GM12878 (cell line): ENCODE measurements around the gene IRF8. TPM values are rescaled to one million over a fixed set of nuclear protein-coding genes. Genes with fewer than 3 reads are reported as not detected.

Experiments used
- ATF7 ChIP-seq: fragments of 450-650 bp; IDR thresholded peaks from 2 replicates; pipeline ENCODE4 v1.6.1; 2016; ENCODE audit warnings: low read depth, mild to moderate bottlenecking
- BMI1 ChIP-seq: fragments of 450-650 bp; IDR thresholded peaks from 2 replicates; pipeline ENCODE4 v1.6.1; 2016; ENCODE audit warnings: mild to moderate bottlenecking, moderate library complexity, borderline replicate concordance
- E2F8 ChIP-seq: fragments of 450-650 bp; IDR thresholded peaks from 2 replicates; pipeline ENCODE4 v1.6.1; 2018; ENCODE audit warnings: mild to moderate bottlenecking, low read depth, moderate library complexity; ENCODE audit not compliant: partially characterized antibody
- EP300 ChIP-seq, 2 experiments: fragments of 150-350 bp in 1 of 2; IDR thresholded peaks; 2 replicates each; pipeline ENCODE4 v1.6.1; 2011 to 2012; ENCODE audit warnings: low read depth in 2 of 2, low read length in 2 of 2, borderline replicate concordance in 1 of 2, improper control_type of control experiment in 1 of 2, inconsistent platforms in 1 of 2; ENCODE audit not compliant: control insufficient read depth in 1 of 2
- HDGF ChIP-seq: fragments of 450-650 bp; IDR thresholded peaks from 2 replicates; pipeline ENCODE4 v1.6.1; 2016; ENCODE audit warnings: antibody characterized with exemption
- JUNB ChIP-seq: IDR thresholded peaks from 2 replicates; pipeline ENCODE4 v1.6.1; 2016; ENCODE audit warnings: antibody characterized with exemption, mild to moderate bottlenecking
- KLF5 ChIP-seq: fragments of 450-650 bp; IDR thresholded peaks from 2 replicates; pipeline ENCODE4 v1.6.1; 2014; ENCODE audit warnings: mild to moderate bottlenecking; ENCODE audit not compliant: partially characterized antibody
- NFIC ChIP-seq: IDR thresholded peaks from 2 replicates; pipeline ENCODE4 v1.6.1; 2012; ENCODE audit warnings: low read depth, mild to moderate bottlenecking, inconsistent platforms, low read length, moderate library complexity
- NFYA ChIP-seq: IDR thresholded peaks from 2 replicates; pipeline ENCODE4 v1.6.1; 2011; ENCODE audit warnings: low read depth, mild to moderate bottlenecking, low read length, improper control_type of control experiment, borderline replicate concordance
- NFYB ChIP-seq: IDR thresholded peaks from 2 replicates; pipeline ENCODE4 v1.6.1; 2011; ENCODE audit warnings: low read depth, mild to moderate bottlenecking, low read length, improper control_type of control experiment, moderate library complexity; ENCODE audit not compliant: insufficient read depth
- POLR2AphosphoS2 ChIP-seq: IDR thresholded peaks from 2 replicates; pipeline ENCODE4 v1.6.1; 2011; ENCODE audit warnings: low read depth, mild to moderate bottlenecking, low read length, improper control_type of control experiment, moderate library complexity
- SIN3A ChIP-seq: IDR thresholded peaks from 2 replicates; pipeline ENCODE4 v1.6.1; 2012; ENCODE audit warnings: low read depth, low read length, improper control_type of control experiment
- ZBED1 ChIP-seq: IDR thresholded peaks from 2 replicates; pipeline ENCODE4 v1.6.1; 2016; ENCODE audit warnings: borderline replicate concordance
- ZNF207 ChIP-seq: fragments of 450-650 bp; IDR thresholded peaks from 2 replicates; pipeline ENCODE4 v1.6.1; 2014; ENCODE audit warnings: antibody characterized with exemption, mild to moderate bottlenecking, borderline replicate concordance
- polyA plus RNA-seq, 11 experiments: library from polyadenylated mRNA; depleted of rRNA in 4 of 11; unstranded in 6 of 11; stranded (reverse) in 5 of 11; fragments of >200 nt; fragmentation: Nextera tagmentation in 4 of 11; fragmentation: Illumina TruSeq in 1 of 11; extraction: Ambion mirVana in 4 of 11; extraction: Trizol in 1 of 11; gene quantifications; 1 replicate in 1 of 11; 2 replicates in 10 of 11; pipeline versions ENCODE4 v1.2.1 to v1.2.3, GENCODE V29; 2011 to 2016; ENCODE audit warnings: inconsistent platforms in 2 of 11, missing spikeins in 2 of 11, low read depth in 1 of 11
- total RNA-seq, 4 experiments: library from RNA; depleted of rRNA in 3 of 4; stranded (reverse); fragments of >200 nt in 3 of 4; fragmentation: Illumina TruSeq in 1 of 4; extraction: Trizol in 1 of 4; gene quantifications; 2 replicates each; pipeline versions ENCODE4 v1.2.1 to v1.2.3, GENCODE V29; 2013 to 2021
- TF ChIP-seq, protein P1 (sequence below): fragments of 150-350 bp; IDR thresholded peaks from 2 replicates; pipeline ENCODE4 v1.6.1; 2014; ENCODE audit warnings: mild to moderate bottlenecking, low read depth, low read length
- TF ChIP-seq, protein P2 (sequence below): IDR thresholded peaks from 2 replicates; pipeline ENCODE4 v1.6.1; 2011; ENCODE audit warnings: low read depth, mild to moderate bottlenecking, low read length, moderate library complexity, borderline replicate concordance; ENCODE audit errors: extremely low read depth
- TF ChIP-seq, protein P3 (sequence below): fragments of 450-650 bp; IDR thresholded peaks from 2 replicates; pipeline ENCODE4 v1.6.1; 2016; ENCODE audit warnings: mild to moderate bottlenecking, moderate library complexity, borderline replicate concordance
- TF ChIP-seq, protein P4 (sequence below): IDR thresholded peaks from 2 replicates; pipeline ENCODE4 v1.6.1; 2012; ENCODE audit warnings: low read depth, low read length, improper control_type of control experiment

Gene IRF8
- total and polyA plus RNA-seq, 10 of the 15 experiments (the other 5 are each of a cell fraction or from before 2014, with no cell fraction given): 17.1 to 237 (median 172) TPM

DNA sequence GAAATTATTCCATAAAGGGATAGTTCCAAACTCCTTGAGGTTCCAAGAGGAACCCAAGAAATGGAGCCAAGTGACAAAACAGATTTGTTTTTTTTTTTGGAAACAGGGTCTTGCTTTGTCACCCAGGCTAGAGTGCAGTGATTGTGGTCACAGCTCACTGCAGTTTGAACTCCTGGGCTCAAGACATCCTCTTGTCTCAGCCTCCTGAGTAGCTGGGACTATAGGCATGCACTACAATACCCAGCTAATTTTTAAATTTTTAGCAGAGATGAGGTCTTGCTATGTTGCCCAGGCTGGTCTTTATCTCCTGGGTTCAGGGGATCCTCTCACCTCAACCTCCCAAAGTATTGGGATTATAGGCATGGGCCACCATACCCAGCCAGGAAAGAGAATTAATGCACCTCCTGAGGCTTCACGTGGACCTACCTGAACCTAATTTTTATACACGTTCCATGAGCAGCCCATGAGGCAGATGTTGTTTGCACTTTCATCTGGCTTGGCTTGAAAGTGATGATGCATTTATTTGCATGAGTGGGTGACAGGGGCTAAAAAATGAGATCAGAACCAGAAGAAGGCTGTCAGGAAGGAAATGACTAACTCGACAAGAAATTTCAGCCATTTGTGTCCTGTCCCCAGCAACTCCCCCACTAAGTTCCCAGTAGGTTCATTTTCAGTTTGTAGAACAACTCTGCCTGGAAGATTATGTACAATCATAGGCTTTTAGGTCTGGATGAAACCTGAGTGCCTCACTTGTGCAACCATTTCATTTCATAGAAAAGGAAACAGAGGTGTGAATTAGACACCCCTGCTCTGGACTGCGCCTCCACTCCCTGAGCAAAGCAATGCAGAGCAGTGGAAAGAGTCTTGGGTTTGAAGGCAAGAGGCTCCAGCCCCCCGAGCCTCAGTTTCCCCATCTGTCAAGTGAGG lies 10.3 kb upstream of the IRF8 start (continued):
- peak; percentile 95 for TF ChIP-seq JUNB
- peak; percentile 56; the same call in 1 of the 2 replicates for TF ChIP-seq BMI1
- TF ChIP-seq, protein P1, sequence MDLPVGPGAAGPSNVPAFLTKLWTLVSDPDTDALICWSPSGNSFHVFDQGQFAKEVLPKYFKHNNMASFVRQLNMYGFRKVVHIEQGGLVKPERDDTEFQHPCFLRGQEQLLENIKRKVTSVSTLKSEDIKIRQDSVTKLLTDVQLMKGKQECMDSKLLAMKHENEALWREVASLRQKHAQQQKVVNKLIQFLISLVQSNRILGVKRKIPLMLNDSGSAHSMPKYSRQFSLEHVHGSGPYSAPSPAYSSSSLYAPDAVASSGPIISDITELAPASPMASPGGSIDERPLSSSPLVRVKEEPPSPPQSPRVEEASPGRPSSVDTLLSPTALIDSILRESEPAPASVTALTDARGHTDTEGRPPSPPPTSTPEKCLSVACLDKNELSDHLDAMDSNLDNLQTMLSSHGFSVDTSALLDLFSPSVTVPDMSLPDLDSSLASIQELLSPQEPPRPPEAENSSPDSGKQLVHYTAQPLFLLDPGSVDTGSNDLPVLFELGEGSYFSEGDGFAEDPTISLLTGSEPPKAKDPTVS: no peak
- TF ChIP-seq ZNF207: 0 out of 2 replicates have a peak, but pooled peaks have one; percentile 20
- TF ChIP-seq ATF7: peak; percentile 97
- TF ChIP-seq, protein P2, sequence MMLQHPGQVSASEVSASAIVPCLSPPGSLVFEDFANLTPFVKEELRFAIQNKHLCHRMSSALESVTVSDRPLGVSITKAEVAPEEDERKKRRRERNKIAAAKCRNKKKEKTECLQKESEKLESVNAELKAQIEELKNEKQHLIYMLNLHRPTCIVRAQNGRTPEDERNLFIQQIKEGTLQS: no peak
- TF ChIP-seq ZBED1: peak; percentile 79; the same call in 1 of the 2 replicates
- no peak for TF ChIP-seq SIN3A
- TF ChIP-seq HDGF: no peak
- TF ChIP-seq, protein P3, sequence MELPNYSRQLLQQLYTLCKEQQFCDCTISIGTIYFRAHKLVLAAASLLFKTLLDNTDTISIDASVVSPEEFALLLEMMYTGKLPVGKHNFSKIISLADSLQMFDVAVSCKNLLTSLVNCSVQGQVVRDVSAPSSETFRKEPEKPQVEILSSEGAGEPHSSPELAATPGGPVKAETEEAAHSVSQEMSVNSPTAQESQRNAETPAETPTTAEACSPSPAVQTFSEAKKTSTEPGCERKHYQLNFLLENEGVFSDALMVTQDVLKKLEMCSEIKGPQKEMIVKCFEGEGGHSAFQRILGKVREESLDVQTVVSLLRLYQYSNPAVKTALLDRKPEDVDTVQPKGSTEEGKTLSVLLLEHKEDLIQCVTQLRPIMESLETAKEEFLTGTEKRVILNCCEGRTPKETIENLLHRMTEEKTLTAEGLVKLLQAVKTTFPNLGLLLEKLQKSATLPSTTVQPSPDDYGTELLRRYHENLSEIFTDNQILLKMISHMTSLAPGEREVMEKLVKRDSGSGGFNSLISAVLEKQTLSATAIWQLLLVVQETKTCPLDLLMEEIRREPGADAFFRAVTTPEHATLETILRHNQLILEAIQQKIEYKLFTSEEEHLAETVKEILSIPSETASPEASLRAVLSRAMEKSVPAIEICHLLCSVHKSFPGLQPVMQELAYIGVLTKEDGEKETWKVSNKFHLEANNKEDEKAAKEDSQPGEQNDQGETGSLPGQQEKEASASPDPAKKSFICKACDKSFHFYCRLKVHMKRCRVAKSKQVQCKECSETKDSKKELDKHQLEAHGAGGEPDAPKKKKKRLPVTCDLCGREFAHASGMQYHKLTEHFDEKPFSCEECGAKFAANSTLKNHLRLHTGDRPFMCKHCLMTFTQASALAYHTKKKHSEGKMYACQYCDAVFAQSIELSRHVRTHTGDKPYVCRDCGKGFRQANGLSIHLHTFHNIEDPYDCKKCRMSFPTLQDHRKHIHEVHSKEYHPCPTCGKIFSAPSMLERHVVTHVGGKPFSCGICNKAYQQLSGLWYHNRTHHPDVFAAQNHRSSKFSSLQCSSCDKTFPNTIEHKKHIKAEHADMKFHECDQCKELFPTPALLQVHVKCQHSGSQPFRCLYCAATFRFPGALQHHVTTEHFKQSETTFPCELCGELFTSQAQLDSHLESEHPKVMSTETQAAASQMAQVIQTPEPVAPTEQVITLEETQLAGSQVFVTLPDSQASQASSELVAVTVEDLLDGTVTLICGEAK: no peak; the same call in 1 of the 2 replicates
- peak in 1 of 2 experiments; percentile 89; a peak in 2 of 4 replicates for TF ChIP-seq EP300 (IDR thresholded peaks at IDR 0.05; ENCODE audit: borderline replicate concordance in 1 of 2, control insufficient read depth in 1 of 2, low read depth in 2 of 2, low read length in 2 of 2)
- TF ChIP-seq KLF5: no peak
- no peak for TF ChIP-seq E2F8
- TF ChIP-seq, protein P4, sequence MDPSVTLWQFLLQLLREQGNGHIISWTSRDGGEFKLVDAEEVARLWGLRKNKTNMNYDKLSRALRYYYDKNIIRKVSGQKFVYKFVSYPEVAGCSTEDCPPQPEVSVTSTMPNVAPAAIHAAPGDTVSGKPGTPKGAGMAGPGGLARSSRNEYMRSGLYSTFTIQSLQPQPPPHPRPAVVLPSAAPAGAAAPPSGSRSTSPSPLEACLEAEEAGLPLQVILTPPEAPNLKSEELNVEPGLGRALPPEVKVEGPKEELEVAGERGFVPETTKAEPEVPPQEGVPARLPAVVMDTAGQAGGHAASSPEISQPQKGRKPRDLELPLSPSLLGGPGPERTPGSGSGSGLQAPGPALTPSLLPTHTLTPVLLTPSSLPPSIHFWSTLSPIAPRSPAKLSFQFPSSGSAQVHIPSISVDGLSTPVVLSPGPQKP: no peak
- no peak for TF ChIP-seq POLR2AphosphoS2
- no peak for TF ChIP-seq NFYA
- peak; percentile 93 for TF ChIP-seq NFIC
- no peak for TF ChIP-seq NFYB
